IMR-90 (cell line): ENCODE data around the gene ORC6. TPM values are rescaled to one million over a fixed set of nuclear protein-coding genes. Genes with fewer than 3 reads are reported as not detected.

Experiments
- ATAC-seq: fragments of 200-7000 bp; cut with Tn5 transposase; 2 replicates; pipeline ENCODE4 v1.9.1; 2020; ENCODE audit warnings: low read depth, mild to moderate bottlenecking, moderate library complexity
- BruUV-seq: library from RNA; stranded (reverse); fragments of 400-500 nt; replicated peaks from 2 replicates; lab custom pipeline; 2021; lab: Mats Ljungman, UMichigan
- CTCF ChIA-PET: fragments of 300-600 bp; formaldehyde crosslinking; extraction: SDS; loops from one replicate; lab custom pipeline; 2021; ENCODE audit warnings: antibody characterized with exemption; lab: Yijun Ruan, JAX
- POLR2A ChIA-PET: fragments of 300-600 bp; sonication (Branson Sonifier 250); formaldehyde crosslinking; loops from one replicate; lab custom pipeline; 2022; ENCODE audit warnings: antibody characterized with exemption; ENCODE audit not compliant: unreplicated experiment; lab: Charles Lee
- DNase-seq: peaks from one replicate; pipeline ENCODE4 v3.0.0; 2013
- H2AFZ ChIP-seq: replicated peaks from 2 replicates; pipeline ENCODE3; 2013; ENCODE audit warnings: low read length, mild to moderate bottlenecking; ENCODE audit not compliant: poor library complexity
- H2AK5ac ChIP-seq: 2 replicates; pipeline ENCODE4 v1.6.1; 2013; ENCODE audit warnings: low read depth, low read length, inconsistent platforms
- H2AK9ac ChIP-seq: replicated peaks from 2 replicates; pipeline ENCODE3; 2013; ENCODE audit warnings: mild to moderate bottlenecking, low read depth, low read length, moderate library complexity; ENCODE audit not compliant: poor library complexity
- H2BK120ac ChIP-seq: 2 replicates; pipeline ENCODE4 v1.6.1; 2013; ENCODE audit warnings: low read depth, low read length, inconsistent platforms
- H2BK15ac ChIP-seq: 3 replicates; pipeline ENCODE4 v1.6.1; 2013; ENCODE audit warnings: low read depth, low read length, inconsistent platforms
- H2BK20ac ChIP-seq: 2 replicates; pipeline ENCODE4 v1.6.1; 2013; ENCODE audit warnings: low read depth, mild to moderate bottlenecking, inconsistent platforms, low read length, moderate library complexity
- H2BK5ac ChIP-seq: 2 replicates; pipeline ENCODE4 v1.6.1; 2013; ENCODE audit warnings: mild to moderate bottlenecking, low read depth, low read length, inconsistent platforms; ENCODE audit not compliant: poor library complexity, severe bottlenecking
- H3K14ac ChIP-seq: replicated peaks from 2 replicates; pipeline ENCODE4 v1.6.1; 2013; ENCODE audit warnings: low read depth, low read length, inconsistent platforms
- H3K18ac ChIP-seq: 2 replicates; pipeline ENCODE4 v1.6.1; 2013; ENCODE audit warnings: low read depth, low read length, control low read depth
- H3K23ac ChIP-seq: 2 replicates; pipeline ENCODE4 v1.6.1; 2013; ENCODE audit warnings: low read depth, low read length, inconsistent platforms
- H3K27ac ChIP-seq: 2 replicates; pipeline ENCODE4 v1.5.1; 2013; ENCODE audit warnings: mild to moderate bottlenecking, control low read depth, low read length; ENCODE audit not compliant: insufficient read depth
- H3K27me3 ChIP-seq: 2 replicates; pipeline ENCODE4 v1.6.1; 2013; ENCODE audit warnings: low read length; ENCODE audit not compliant: control insufficient read depth, insufficient read depth
- H3K36me3 ChIP-seq: 2 replicates; pipeline ENCODE4 v1.6.1; 2013; ENCODE audit warnings: low read length, mixed read lengths; ENCODE audit not compliant: control insufficient read depth, insufficient read depth
- H3K4ac ChIP-seq: 2 replicates; pipeline ENCODE4 v1.6.1; 2013; ENCODE audit warnings: low read depth, low read length, inconsistent platforms
- H3K4me1 ChIP-seq: 2 replicates; pipeline ENCODE4 v1.6.1; 2013; ENCODE audit warnings: low read length, mixed read lengths; ENCODE audit not compliant: control insufficient read depth, insufficient read depth
- H3K4me2 ChIP-seq: 2 replicates; pipeline ENCODE4 v1.6.1; 2013; ENCODE audit warnings: low read depth, mild to moderate bottlenecking, control low read depth, low read length, moderate library complexity
- H3K4me3 ChIP-seq: 2 replicates; pipeline ENCODE4 v1.5.1; 2013; ENCODE audit warnings: low read depth, mild to moderate bottlenecking, control low read depth, low read length, moderate library complexity; ENCODE audit not compliant: insufficient read depth
- H3K56ac ChIP-seq: 2 replicates; pipeline ENCODE4 v1.6.1; 2013; ENCODE audit warnings: low read length, inconsistent platforms; ENCODE audit not compliant: insufficient read depth; ENCODE audit errors: extremely low read depth
- H3K79me1 ChIP-seq, 2 experiments: 2 replicates each; pipeline ENCODE4 v1.6.1; 2013; ENCODE audit warnings: low read length in 2 of 2, inconsistent platforms in 1 of 2, low read depth in 1 of 2
- H3K9ac ChIP-seq: 2 replicates; pipeline ENCODE4 v1.6.1; 2013; ENCODE audit warnings: low read depth, low read length, control low read depth
- H3K9me1 ChIP-seq: 2 replicates; pipeline ENCODE4 v1.6.1; 2013; ENCODE audit warnings: low read length, inconsistent platforms; ENCODE audit not compliant: insufficient read depth
- H3K9me3 ChIP-seq: 2 replicates; pipeline ENCODE4 v1.6.1; 2013; ENCODE audit warnings: low read length; ENCODE audit not compliant: control insufficient read depth, insufficient read depth
- H4K20me1 ChIP-seq: 2 replicates; pipeline ENCODE4 v1.6.1; 2013; ENCODE audit warnings: low read length, inconsistent platforms; ENCODE audit not compliant: insufficient read depth
- H4K5ac ChIP-seq: 2 replicates; pipeline ENCODE4 v1.6.1; 2013; ENCODE audit warnings: mild to moderate bottlenecking, low read depth, low read length, control low read depth
- H4K8ac ChIP-seq, 2 experiments: 2 replicates each; pipeline ENCODE4 v1.6.1; 2013; ENCODE audit warnings: low read depth in 2 of 2, low read length in 2 of 2, control low read depth in 1 of 2, inconsistent platforms in 1 of 2
- H4K91ac ChIP-seq: 2 replicates; pipeline ENCODE4 v1.6.1; 2013; ENCODE audit warnings: low read depth, low read length, inconsistent platforms; ENCODE audit not compliant: insufficient read depth
- CEBPB ChIP-seq: IDR thresholded peaks from 2 replicates; pipeline ENCODE4 v1.6.1; 2012; ENCODE audit warnings: low read depth, low read length, improper control_type of control experiment
- CTCF ChIP-seq: conservative IDR thresholded peaks from 2 replicates; pipeline ENCODE4 v1.5.1; 2012; ENCODE audit warnings: mild to moderate bottlenecking, low read depth, low read length, improper control_type of control experiment
- MAZ ChIP-seq: IDR thresholded peaks from 2 replicates; pipeline ENCODE4 v1.6.1; 2012; ENCODE audit warnings: low read depth, mild to moderate bottlenecking, low read length, improper control_type of control experiment, moderate library complexity, borderline replicate concordance
- NFE2L2 ChIP-seq: fragments of 150-350 bp; IDR thresholded peaks from 2 replicates; pipeline ENCODE4 v1.6.1; 2016; ENCODE audit warnings: low read depth, mild to moderate bottlenecking, low read length
- POLR2A ChIP-seq: IDR thresholded peaks from 2 replicates; pipeline ENCODE4 v1.6.1; 2012; ENCODE audit warnings: mild to moderate bottlenecking, low read depth, low read length
- RAD21 ChIP-seq: IDR thresholded peaks from 2 replicates; pipeline ENCODE4 v1.6.1; 2012; ENCODE audit warnings: low read length, improper control_type of control experiment
- SMC3 ChIP-seq: fragments of 150-350 bp; IDR thresholded peaks from 2 replicates; pipeline ENCODE4 v1.6.1; 2016; ENCODE audit warnings: low read depth, mild to moderate bottlenecking, antibody characterized with exemption, low read length, moderate library complexity
- USF2 ChIP-seq: fragments of 150-350 bp; IDR thresholded peaks from 2 replicates; pipeline ENCODE4 v1.6.1; 2017; ENCODE audit warnings: mild to moderate bottlenecking, antibody characterized with exemption, low read length, low read depth
- WGBS, 2 experiments: methylation state at CpG; one replicate each; pipeline versions ENCODE4 v1.1.5 to v1.1.7; 2013; ENCODE audit warnings: missing lambda C conversion rate in 2 of 2; ENCODE audit not compliant: insufficient read length in 1 of 2; ENCODE audit errors: extremely low coverage in 2 of 2; 5-methylcytosine and 5-hydroxymethylcytosine counted together
- dilution Hi-C: fragments of 300-500 bp; cut with HindIII; formaldehyde crosslinking; loops from one replicate; pipeline ENCODE4 v1.14.3; 2018; ENCODE audit warnings: low sequenced_read_pairs; ENCODE audit not compliant: unreplicated experiment
- in situ Hi-C: fragments of 300-500 bp; cut with MboI; formaldehyde crosslinking; loops from 3 replicates; pipeline ENCODE4 v1.14.3; 2019; ENCODE audit warnings: low sequenced_read_pairs, inconsistent platforms, mixed read lengths
- intact Hi-C: fragments of 100-400 bp; cut with micrococcal nuclease; formaldehyde crosslinking; loops from 2 replicates; pipeline ENCODE4 v1.10.0; 2022
- polyA plus RNA-seq, 3 experiments: library from polyadenylated mRNA; depleted of rRNA; stranded (reverse); fragments of >200 nt; gene quantifications; 2 replicates each; pipeline ENCODE4 v1.2.3, GENCODE V29; 2012; ENCODE audit warnings: low replicate concordance in 1 of 3
- total RNA-seq: library from RNA; depleted of rRNA; stranded (reverse); fragments of >200 nt; gene quantifications from 2 replicates; pipeline ENCODE4 v1.2.3, GENCODE V29; 2012

The ORC6 gene
- total and polyA plus RNA-seq, 2 of the 4 experiments (the other 2 are of a cell fraction) = 9.0 to 15.9 TPM

GRCh38 chr16:46730801-46731690 is 41.6 kb downstream of the ORC6 start:
- intact Hi-C loops = no loop called here
- Histone ChIP-seq H2BK20ac (no peak overlapping the region), H3K4me2 (no peak overlapping the region), H2BK120ac (no peak overlapping the region), H2AK9ac (no peak overlapping the region), H2AFZ (no peak overlapping the region), H2BK15ac (no peak overlapping the region), H4K5ac (no peak overlapping the region), H2BK5ac (no peak overlapping the region), H3K4ac (no peak overlapping the region), H3K14ac (no peak overlapping the region), H4K91ac (no peak overlapping the region), H3K27ac (no peak overlapping the region), H4K8ac (no peak overlapping the region), H3K9me3 (no peaks in the 10 kb centered on the region), H3K27me3 (no peaks in the 10 kb centered on the region), H2AK5ac (no peak overlapping the region), H3K4me1 (peaks cover 2% of the 10 kb centered on the region; the same call in 1 of the 2 replicates), H3K36me3 (no peaks in the 10 kb centered on the region), H3K9ac (no peak overlapping the region), H3K23ac (no peak overlapping the region), H4K20me1 (no peaks in the 10 kb centered on the region; the same call in 1 of the 2 replicates), H3K4me3 (no peak overlapping the region), H3K56ac (no peak overlapping the region), H3K79me1 (no peaks in the 10 kb centered on the region), H3K18ac (no peak overlapping the region), H3K9me1 (no peaks in the 10 kb centered on the region; the same call in 1 of the 2 replicates)
- ATAC-seq (peak; percentile 67), DNase-seq (no peak)
- 67% methylated on average over 7 of the region's 17 CpGs; no CpG with 5 or more reads in 1 of the 2 experiments for WGBS, 2 experiments
- ChIA-PET POLR2A (no interaction called here), CTCF (no interaction called here)
- in situ Hi-C loops = no loop called here
- no TSS peak for BruUV-seq
- dilution Hi-C loops = no loop called here
- TF ChIP-seq USF2 (no peak), CEBPB (no peak), RAD21 (no peak), POLR2A (no peak), SMC3 (no peak), CTCF (no peak), MAZ (no peak), NFE2L2 (no peak)
